SK-N-SH treated with all-trans-retinoic acid at 6 μM for 48 hours (cell line): ENCODE measurements around the gene CDKN3.

Experiments
- ATAC-seq: fragments of 200-7000 bp; cut with Tn5 transposase; 3 replicates; pipeline ENCODE4 v1.9.1; 2020; ENCODE audit warnings: mild to moderate bottlenecking, moderate library complexity
- ARNTL ChIP-seq: fragments of 450-650 bp; formaldehyde crosslinking; IDR thresholded peaks from 2 replicates; pipeline ENCODE4 v1.5.0; 2020; ENCODE audit warnings: low read depth, mild to moderate bottlenecking, moderate library complexity, borderline replicate concordance
- CREB5 ChIP-seq: fragments of 250-450 bp; sonication (Bioruptor Pico); IDR thresholded peaks from 2 replicates; pipeline ENCODE4 v1.5.1; 2020; ENCODE audit warnings: low read depth, mild to moderate bottlenecking, moderate library complexity
- CSDC2 ChIP-seq: fragments of 250-450 bp; sonication (Bioruptor Pico); IDR thresholded peaks from 2 replicates; pipeline ENCODE4 v1.5.0; 2020; ENCODE audit warnings: mild to moderate bottlenecking, moderate library complexity
- ESRRG ChIP-seq: fragments of 250-450 bp; sonication (Bioruptor Pico); IDR thresholded peaks from 2 replicates; pipeline ENCODE4 v1.6.1; 2021; ENCODE audit warnings: mild to moderate bottlenecking
- GLIS3 ChIP-seq: fragments of 250-450 bp; sonication (Bioruptor Pico); IDR thresholded peaks from 2 replicates; pipeline ENCODE4 v1.5.0; 2020; ENCODE audit warnings: mild to moderate bottlenecking, moderate library complexity
- ISL1 ChIP-seq: fragments of 250-450 bp; sonication (Bioruptor Pico); IDR thresholded peaks from 2 replicates; pipeline ENCODE4 v2.1.2; 2022; ENCODE audit warnings: mild to moderate bottlenecking, moderate library complexity
- OSR1 ChIP-seq: fragments of 250-450 bp; sonication (Bioruptor Pico); IDR thresholded peaks from 2 replicates; pipeline ENCODE4 v1.8.0; 2022; ENCODE audit warnings: moderate library complexity, mild to moderate bottlenecking, inconsistent platforms
- PATZ1 ChIP-seq: fragments of 250-450 bp; sonication (Bioruptor Pico); IDR thresholded peaks from 2 replicates; pipeline ENCODE4 v1.8.0; 2020; ENCODE audit warnings: mild to moderate bottlenecking, moderate library complexity, borderline replicate concordance
- POU6F1 ChIP-seq: fragments of 250-450 bp; sonication (Bioruptor Pico); IDR thresholded peaks from 2 replicates; pipeline ENCODE4 v1.8.0; 2021; ENCODE audit warnings: low read depth, mild to moderate bottlenecking, moderate library complexity, borderline replicate concordance
- PPARA ChIP-seq: fragments of 250-450 bp; sonication (Bioruptor Pico); IDR thresholded peaks from 2 replicates; pipeline ENCODE4 v1.5.0; 2020; ENCODE audit warnings: mild to moderate bottlenecking, borderline replicate concordance
- RARB ChIP-seq: fragments of 250-450 bp; sonication (Bioruptor Pico); IDR thresholded peaks from 2 replicates; pipeline ENCODE4 v1.8.0; 2021; ENCODE audit warnings: mild to moderate bottlenecking, moderate library complexity
- SNAI2 ChIP-seq: fragments of 250-450 bp; sonication (Bioruptor Pico); IDR thresholded peaks from 2 replicates; pipeline ENCODE4 v1.5.0; 2020; ENCODE audit warnings: mild to moderate bottlenecking, moderate library complexity
- TCF4 ChIP-seq: fragments of 250-450 bp; sonication (Bioruptor Pico); IDR thresholded peaks from 2 replicates; pipeline ENCODE4 v1.8.0; 2021; ENCODE audit warnings: mild to moderate bottlenecking, moderate library complexity, borderline replicate concordance
- TOX ChIP-seq: fragments of 250-450 bp; sonication (Bioruptor Pico); IDR thresholded peaks from 2 replicates; pipeline ENCODE4 v1.8.0; 2021; ENCODE audit warnings: mild to moderate bottlenecking, moderate library complexity, borderline replicate concordance
- TSHZ2 ChIP-seq: fragments of 250-450 bp; sonication (Bioruptor Pico); IDR thresholded peaks from 2 replicates; pipeline ENCODE4 v1.5.0; 2020; ENCODE audit warnings: mild to moderate bottlenecking, moderate library complexity
- ZC3H10 ChIP-seq: fragments of 250-450 bp; sonication (Bioruptor Pico); IDR thresholded peaks from 2 replicates; pipeline ENCODE4 v1.5.1; 2021; ENCODE audit warnings: mild to moderate bottlenecking, moderate library complexity
- ZFP3 ChIP-seq: fragments of 250-450 bp; sonication (Bioruptor Pico); IDR thresholded peaks from 2 replicates; pipeline ENCODE4 v1.5.0; 2020; ENCODE audit warnings: mild to moderate bottlenecking, moderate library complexity
- ZFP30 ChIP-seq: fragments of 450-650 bp; formaldehyde crosslinking; IDR thresholded peaks from 2 replicates; pipeline ENCODE4 v1.5.0; 2022; ENCODE audit warnings: mild to moderate bottlenecking, moderate library complexity
- ZNF565 ChIP-seq: fragments of 450-650 bp; formaldehyde crosslinking; conservative IDR thresholded peaks from 2 replicates; pipeline ENCODE4 v1.5.0; 2020; ENCODE audit warnings: low read depth, mild to moderate bottlenecking, moderate library complexity
- ZNF70 ChIP-seq: fragments of 450-650 bp; formaldehyde crosslinking; IDR thresholded peaks from 2 replicates; pipeline ENCODE4 v1.5.0; 2020; ENCODE audit warnings: mild to moderate bottlenecking, moderate library complexity
- ZNF8 ChIP-seq: fragments of 450-650 bp; formaldehyde crosslinking; IDR thresholded peaks from 2 replicates; pipeline ENCODE4 v1.5.0; 2020; ENCODE audit warnings: mild to moderate bottlenecking, moderate library complexity

CDKN3 gene

GRCh38 chr14:54362759-54363437 is 33.9 kb upstream of the CDKN3 start (continued):
- TF ChIP-seq TSHZ2, result no peak
- no peak for TF ChIP-seq ISL1
- TF ChIP-seq SNAI2 (CRISPR knock-in tag), result no peak
- no peak for TF ChIP-seq TOX (CRISPR knock-in tag)
- no peak for TF ChIP-seq ZFP3 (CRISPR knock-in tag)

GRCh38 chr14:54364555-54365415 is 32.0 kb upstream of the CDKN3 start:
- no peak for TF ChIP-seq ZFP30 (CRISPR knock-in tag)
- no peak for TF ChIP-seq ZNF70
- TF ChIP-seq CSDC2 (CRISPR knock-in tag), result no peak
- no peak for TF ChIP-seq PATZ1 (CRISPR knock-in tag)
- no peak for TF ChIP-seq ZNF8 (CRISPR knock-in tag)
- TF ChIP-seq OSR1 (CRISPR knock-in tag), result no peak
- TF ChIP-seq SNAI2 (CRISPR knock-in tag), result no peak
- peak; percentile 65 for TF ChIP-seq ISL1
- peak; percentile 49 for ATAC-seq

- TF ChIP-seq ARNTL (CRISPR knock-in tag) (no peak), CREB5 (CRISPR knock-in tag) (no peak), ISL1 (no peak), ZFP30 (CRISPR knock-in tag) (no peak), ESRRG (no peak), SNAI2 (CRISPR knock-in tag) (no peak), RARB (CRISPR knock-in tag) (no peak), CSDC2 (CRISPR knock-in tag) (no peak), TOX (CRISPR knock-in tag) (no peak), ZC3H10 (CRISPR knock-in tag) (no peak), ZNF8 (CRISPR knock-in tag) (no peak), OSR1 (CRISPR knock-in tag) (no peak), PPARA (CRISPR knock-in tag) (no peak), TCF4 (CRISPR knock-in tag) (no peak), PATZ1 (CRISPR knock-in tag) (no peak), GLIS3 (no peak), POU6F1 (CRISPR knock-in tag) (no peak), TSHZ2 (no peak), ZNF70 (no peak), ZNF565 (CRISPR knock-in tag) (no peak)
- ATAC-seq, result peak; percentile 97
Observed at GRCh38 chr14:54366736-54367735, 29.8 kb upstream of the CDKN3 start.
